GM21447 (cell line): ENCODE measurements around the gene DIP2A.
"Not testable (repeated sequence)": the region's sequence is repeated elsewhere in the genome, so short reads cannot be mapped to it uniquely, and the experiment has no call there.

Source experiments
- ATAC-seq: cut with Tn5 transposase; IDR thresholded peaks from one replicate; pipeline ENCODE4 v1.9.1; 2021; ENCODE audit not compliant: unreplicated experiment

DIP2A gene

DNA sequence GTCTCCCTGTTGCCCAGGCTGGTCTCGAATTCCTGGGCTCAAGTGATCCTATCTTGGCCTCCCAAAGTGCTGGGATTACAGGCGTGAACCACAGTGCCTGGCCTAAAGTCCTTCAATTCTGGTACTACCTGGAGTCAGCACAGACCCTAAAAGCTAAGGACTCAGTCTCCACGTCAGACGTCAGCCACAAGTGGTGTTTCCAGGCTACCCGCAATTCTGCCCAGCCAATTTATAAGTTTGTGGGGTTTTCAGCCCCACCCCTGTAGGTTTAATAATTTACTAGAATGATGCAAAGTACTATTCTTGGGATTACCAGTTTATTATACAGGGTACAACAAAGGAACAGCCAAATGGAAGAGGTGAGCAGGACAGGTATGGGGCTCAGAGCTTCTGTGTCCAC is 10.6 kb upstream of the DIP2A start:
- no peak for ATAC-seq

DNA sequence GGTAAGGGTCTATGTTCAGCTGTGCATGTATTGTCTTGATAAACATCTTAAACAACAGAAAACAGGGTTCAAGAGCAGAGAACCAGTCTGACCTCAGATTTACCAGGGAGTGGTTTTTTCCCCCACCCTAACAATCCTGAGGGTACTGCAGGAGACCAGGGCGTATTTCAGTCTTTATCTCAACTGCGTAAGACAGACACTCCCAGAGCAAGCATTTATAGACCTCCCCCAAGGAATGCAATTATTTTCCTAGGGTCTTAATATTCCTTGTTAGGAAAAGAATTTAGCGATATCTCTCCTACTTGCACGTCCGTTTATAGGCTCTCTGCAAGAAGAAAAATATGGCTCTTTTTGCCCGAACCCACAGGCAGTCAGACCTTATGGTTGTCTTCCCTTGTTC is 9.8 kb upstream of the DIP2A start:
- not testable (repeated sequence) for ATAC-seq

DNA sequence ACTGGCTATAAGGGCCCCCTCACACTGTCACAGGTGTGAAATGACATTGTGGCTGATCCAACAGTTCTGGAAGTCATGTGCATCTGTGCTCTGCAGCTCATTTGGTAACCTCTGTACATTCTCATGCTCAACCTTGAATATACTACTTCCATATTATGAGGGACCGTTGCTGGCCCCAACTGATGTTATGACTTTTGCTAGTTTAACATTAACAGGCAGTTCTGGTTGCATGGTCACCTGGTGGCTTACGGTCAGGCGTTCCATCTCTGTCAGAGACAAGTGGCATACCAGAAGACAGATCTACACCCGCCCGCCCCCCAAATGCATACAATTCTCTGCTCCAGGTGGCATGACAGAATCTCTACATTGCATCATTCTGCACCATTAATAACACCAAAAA is 6.0 kb upstream of the DIP2A start:
- no peak for ATAC-seq

DNA sequence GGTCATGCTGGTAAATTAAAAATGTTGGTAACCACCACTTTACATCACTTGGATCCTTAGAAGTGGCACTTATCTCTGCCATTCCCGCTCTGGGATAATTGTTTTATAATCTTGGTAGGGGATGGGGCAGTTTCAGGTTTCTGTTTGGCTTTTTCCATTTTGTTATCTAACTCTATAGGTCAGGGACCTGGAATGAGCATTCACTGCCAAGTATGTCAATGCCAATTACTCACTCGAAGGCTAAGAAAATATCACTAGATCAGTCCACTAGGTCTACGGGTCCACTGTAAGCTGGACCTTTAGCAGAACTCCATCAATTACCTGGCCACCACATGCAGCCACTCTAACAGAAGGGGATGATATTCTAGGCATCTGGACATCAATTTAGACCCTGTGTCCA is 4.5 kb upstream of the DIP2A start:
- no peak for ATAC-seq

DNA sequence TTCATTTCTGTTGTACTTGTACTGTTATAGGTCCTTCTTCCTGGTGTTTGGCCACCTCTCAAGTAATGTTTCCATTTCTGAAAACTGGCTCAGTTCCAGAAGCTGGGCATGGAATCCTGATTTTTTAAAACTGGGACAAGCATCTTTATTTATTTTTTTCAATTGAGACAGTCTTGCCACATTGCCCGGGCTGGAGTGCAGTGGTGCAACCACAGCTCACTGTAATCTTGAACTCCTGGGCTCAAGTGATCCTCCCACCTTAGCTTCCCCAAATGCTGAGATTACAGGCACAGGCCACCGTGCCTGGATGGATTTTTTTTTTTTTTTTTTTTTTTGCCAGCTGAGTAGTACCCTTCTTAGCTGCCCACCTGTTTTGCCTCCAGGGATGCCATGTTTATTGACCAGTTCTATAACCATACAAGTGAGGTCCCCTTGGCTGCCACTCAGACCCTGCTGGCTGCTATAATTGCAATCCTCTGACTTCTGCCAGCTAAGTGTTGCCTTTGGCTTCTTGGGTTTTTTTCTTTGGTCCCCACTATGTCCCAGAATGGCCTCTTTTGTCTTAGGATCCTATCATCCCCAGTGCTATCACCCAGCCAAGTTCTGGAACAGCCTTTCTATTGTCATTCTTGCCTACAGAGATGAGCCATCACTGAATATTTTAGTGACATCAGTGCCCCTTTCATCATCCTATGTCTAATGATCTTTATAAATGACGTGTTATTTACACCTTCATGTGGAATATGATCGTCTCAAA is 3.9 kb upstream of the DIP2A start:
- ATAC-seq, result no peak

DNA sequence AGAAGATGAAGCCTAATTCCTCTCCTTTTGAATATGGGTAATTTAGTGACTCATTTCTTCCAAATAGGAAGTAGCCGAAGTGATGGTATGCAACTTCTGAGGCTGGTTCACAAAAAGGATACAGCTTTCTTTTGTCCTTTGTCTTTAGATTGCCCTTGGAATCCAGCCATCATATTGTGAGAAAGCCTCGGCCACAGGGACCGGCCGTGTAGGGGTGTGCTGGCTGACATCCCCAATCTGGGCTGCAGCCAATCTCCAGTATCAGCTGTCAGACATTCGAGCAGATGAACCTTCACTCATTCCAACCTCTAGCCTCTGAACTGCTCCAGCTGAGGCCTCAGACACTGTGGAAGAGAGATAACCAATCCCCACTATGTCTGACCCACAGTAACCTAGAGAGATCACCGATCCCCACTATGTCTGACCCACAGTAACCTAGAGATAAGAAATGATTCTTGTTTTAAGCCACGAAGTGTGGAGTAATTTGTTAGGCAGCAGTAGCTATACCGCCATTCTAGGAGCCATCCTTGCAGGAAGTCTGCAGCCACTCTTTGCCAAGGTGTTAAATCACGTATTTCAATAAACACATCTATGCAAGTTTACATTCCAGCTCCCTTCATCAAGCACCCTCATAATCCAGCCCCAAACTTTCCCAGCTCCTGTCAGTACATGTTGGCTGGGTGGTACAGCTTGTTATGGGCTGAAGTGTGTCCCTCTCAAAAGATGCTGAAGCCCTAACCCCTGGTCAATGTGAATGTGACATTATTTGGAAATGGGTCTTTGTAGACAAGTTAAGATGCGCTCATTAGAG is 2.9 kb upstream of the DIP2A start:
- no peak for ATAC-seq

DNA sequence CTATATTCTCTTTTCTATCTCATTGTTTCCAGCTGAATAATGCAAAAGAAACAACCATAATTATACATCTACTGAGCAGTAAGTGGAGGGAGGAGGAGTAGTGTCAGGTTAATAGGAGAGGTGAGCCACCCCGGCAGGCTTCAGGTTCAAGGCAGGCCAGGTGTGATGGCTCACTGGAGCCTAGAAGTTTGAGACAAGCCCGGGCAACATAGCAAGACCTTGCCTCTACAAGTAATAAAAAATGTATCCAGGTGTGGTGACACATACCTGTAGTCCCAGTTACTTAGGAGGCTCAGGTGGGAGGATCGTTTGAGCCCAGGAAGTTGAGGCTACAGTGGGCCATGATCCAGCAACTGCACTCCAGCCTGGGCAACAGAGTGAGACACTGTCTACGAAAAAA is 1.9 kb upstream of the DIP2A start:
- ATAC-seq, result no peak

DNA sequence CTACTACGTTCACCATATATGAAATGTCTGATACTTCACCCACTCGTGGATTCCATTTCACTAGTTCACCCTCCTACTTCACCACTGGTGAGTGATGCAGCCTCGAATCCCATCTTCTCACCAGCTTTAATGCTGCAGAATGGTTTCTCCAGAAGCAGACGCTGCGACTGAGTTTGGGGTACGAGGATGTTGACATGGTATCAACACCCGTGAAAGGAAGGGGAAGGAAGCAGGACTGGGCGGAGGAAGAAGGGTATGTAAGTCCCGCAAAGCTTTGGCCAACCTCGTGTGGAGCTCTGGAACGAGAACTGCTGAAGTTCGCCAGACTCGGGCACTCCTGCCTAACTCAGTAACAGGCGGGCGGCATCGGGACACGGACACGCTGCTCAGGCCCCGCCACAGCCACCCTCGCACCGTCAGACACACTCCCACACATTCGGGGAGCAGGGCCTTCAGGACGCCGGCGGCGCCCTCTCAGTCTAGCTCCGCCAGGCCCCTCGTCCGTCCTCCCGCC is 833 bp upstream of the DIP2A start:
- ATAC-seq, result peak; percentile 26

DNA sequence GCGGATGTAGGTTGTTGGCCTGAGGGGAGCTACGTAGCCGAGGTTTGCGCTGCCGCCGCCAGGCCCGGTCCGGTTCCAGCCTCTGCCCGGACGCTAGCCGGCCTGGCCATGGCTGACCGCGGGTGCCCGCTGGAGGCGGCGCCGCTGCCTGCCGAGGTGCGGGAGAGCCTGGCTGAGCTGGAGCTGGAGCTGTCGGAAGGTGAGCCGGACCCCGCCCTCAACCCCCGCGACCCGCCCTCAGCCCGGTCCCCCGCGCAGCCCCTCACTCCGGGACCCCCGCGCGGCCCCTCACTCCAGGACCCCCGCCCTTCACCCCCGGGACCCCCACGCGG is 299 bp downstream of the DIP2A start:
- ATAC-seq, result no peak

DNA sequence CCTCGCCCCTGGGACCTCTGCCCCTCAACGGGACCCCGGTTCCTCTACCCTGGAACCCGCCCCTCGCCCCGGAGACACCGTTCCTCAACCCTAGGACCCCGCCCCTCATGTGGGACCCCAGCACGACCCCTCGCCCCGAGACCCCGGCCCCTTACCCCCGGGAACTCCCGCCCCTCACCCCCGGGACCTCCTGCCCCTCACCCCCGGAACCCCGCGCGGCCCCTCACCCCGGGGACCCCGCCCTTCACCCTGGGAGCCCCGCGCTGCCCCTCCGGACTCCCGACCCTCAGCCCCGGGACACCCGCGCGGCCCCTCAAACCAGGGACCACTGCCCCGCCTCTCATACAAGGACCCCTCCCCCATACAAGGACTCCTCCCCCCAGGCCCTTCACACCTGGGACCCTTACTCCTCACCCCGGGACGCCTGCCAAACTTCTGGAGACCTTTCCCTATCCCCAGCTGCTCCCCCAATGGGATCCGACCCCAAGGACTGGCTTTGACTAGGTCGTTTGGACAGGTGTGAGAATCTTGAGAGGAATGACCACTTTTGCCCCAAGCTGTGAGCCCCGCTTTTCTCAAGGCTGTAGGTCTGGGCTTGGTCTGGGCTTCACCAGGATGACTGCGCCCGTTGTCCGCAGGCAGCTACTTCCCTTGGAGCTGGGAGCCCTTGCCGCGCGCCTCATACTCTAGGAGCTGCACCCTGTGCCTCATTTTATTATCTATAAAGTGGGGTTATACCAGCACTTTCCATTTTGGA is 843 bp downstream of the DIP2A start:
- no peak for ATAC-seq

DNA sequence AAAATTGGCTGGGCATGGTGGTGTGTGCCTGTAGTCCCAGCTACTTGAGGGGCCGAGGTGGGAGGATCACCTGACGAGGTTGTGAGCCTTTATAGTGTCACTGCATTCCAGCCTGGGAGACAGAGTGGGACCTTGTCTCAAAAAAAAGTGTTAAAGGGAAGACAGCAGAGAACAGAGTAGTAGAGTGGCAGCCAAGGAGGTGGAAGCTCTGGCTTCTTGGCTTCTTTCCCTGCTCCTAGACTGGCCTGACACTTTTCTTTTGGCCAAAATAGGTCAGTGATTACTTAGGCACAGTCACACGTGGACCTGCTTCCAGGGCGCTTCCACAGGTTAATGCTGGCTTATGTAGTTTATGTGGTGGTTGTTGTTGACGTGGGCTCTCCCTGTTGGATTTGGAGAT is 3.2 kb downstream of the DIP2A start:
- ATAC-seq, result no peak

DNA sequence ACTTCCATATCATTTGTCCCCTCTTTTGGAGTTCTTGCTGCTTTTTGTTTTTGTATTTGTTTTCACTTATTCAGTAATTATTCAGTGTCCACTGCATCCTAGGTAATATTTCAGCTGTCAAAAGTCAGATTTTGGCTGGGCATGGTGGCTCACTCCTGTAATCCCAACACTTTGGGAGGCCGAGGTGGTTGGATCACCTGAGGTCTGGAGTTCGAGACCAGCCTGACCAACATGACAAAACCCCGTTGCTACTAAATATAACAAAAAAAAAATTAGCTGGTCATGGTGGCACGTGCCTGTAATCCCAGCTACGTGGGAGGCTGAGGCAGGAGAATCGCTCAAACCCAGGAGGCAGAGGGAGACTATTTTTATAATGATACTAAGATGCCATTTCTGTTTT is 6.5 kb downstream of the DIP2A start:
- ATAC-seq, result not testable (repeated sequence)

DNA sequence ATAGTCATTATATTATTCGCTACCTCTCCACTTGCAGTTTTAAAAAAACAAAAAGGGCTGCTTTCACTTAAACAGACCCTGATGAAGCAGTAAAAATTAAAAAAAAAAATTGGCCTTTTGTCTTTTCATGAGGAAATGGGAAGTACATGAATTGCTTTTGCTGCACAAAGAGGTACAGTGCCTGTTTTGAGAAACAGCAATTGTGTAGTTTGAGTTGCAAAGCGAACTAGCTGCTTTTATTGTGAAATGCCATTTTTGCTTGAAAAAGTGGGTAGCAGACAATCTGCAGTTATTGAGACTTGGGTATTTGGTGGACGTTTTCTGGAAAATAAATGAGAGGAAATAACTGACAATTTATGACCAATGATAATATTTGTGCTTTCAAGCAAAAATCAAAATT is 7.0 kb downstream of the DIP2A start:
- ATAC-seq, result no peak

DNA sequence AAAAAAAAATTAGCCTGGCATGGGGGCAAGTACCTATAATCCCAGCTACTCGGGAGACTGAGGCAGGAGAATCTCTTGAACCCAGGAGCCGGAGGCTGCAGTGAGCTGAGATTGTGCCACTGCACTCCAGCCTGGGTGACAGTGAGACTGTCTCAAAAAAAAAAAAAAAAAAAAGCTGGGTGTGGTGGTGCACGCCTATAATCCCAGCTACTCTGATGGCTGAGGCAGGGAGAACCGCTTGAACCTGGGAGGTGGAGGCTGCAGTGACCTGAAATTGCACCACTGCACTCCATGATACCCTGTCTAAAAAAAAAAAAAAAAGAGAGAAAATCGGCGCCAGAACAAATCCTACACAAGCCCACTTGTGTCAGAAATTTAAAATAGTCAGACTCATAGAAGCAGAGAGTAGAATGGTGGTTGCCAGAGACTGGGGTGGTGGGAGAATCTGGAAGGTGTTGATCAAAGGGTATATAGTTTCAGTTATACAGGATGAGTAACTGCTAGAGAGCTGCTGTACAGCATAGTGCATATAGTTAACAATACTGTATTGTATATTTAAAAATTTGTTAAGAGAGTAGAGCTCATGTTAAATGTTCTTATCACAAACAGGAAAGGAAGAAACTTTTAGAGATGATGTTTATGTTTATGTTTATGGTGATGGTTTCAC is 9.6 kb downstream of the DIP2A start:
- ATAC-seq, result no peak

DNA sequence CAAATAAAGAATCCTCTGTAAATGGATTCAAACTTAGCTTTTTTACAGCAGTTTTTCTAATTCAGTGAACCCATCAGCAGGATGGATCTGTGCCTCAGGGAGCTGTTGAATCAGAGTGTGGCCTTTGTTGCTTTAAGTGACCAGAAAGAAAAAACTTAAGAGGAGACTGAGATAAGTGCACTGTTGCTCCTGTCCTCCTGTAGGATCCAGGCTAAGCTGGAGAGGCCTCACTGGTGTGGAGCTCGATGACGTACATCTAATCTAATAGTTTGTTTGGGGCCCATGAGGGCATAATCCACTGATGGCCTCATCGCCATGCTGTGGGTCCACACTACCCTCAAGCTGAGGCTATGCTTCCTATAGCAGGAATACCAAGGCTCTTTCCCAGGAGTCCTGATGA is 10.6 kb downstream of the DIP2A start:
- no peak for ATAC-seq

DNA sequence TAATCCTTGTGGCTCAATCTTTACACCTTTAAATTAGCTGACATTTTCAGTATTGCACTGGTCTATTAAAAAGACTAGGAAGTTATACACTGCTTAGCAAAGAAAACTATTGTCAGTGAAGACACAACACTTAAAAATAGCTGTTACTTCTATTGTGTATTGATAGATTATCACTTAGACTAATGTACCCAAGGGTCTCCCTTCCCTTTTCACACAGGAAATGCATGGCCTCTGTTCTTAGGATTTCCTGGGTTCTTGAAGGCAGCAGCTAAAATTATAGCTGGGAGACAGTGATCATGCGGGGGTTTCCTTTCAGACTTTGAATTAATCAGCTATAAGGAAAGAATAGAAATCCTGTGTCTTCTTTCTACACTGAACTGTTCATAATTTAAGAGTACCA is 12.8 kb downstream of the DIP2A start:
- ATAC-seq, result no peak

DNA sequence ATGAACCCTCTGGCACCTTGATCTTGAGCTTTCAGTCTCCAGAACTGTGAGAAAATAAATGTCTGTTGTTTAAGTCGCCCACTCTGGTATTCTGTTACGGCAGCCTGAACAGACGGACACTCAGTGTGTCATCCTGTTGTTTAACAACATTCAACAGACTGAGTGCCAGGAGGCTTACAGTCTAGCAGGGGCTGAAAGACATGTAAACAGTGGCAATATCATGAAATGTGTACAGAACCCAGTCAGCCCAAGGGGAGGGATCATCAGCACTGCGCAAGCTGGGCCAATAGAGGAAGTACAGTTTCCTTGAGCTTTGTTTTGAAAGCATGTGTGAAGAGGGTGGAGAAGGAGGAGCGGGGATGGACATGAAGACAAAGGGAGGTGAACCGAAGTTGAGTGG is 13.6 kb downstream of the DIP2A start:
- no peak for ATAC-seq

DNA sequence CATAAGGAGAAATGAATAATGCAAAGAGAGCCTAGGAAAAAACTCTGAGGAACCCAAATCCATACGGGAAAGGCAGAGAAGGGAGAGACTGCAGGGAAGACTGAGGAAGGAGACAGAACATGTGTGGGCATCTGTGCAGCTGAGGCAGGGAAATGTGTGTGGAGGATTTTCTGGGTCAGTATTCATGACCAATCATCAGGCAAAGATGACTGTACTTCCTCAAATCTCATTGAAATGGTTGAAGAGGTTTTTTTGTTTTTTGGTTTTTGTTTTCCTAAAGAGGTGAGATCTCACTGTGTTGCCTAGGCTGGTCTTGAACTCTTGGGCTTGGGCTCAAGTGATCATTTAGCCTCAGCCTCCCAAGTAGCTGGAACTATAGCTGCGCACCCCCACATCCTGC is 15.7 kb downstream of the DIP2A start:
- no peak for ATAC-seq

DNA sequence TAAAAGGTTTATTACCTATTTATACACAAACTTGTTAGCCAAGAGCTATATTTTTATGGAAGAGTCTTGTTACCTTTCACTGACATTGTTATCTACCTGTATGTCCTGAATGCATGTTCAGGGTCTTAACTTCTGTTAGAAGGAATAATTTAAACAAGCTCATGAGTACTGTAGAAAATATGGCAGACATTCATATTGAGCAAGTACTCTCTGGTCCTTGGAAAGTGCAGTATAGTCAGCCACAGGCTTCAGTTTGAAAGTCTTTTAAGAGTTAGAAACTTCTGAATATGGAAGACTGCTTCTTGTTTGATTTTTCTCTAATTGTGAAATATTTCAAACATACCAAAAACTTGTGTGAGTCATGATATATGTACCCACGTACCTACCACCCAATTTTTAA is 16.6 kb downstream of the DIP2A start:
- ATAC-seq, result no peak

DNA sequence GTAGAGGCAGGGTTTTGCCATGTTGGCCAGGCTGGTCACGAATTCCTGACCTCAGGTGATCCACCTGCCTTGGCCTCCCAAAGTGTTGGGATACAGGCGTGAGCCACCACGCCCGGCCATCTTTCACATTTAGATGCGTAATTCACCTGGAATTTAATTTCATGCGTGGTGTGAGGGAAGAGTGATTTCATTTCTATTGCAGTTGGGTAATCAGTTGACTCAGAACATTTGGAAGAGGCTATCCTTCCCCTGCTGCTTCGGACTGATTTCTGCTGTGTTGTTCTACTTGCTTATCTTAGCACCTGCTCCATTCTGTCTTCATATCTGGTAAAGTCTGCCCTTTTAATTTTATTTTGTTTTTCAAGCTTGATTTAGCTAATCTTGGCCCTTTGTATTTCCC is 19.1 kb downstream of the DIP2A start:
- ATAC-seq, result no peak

DNA sequence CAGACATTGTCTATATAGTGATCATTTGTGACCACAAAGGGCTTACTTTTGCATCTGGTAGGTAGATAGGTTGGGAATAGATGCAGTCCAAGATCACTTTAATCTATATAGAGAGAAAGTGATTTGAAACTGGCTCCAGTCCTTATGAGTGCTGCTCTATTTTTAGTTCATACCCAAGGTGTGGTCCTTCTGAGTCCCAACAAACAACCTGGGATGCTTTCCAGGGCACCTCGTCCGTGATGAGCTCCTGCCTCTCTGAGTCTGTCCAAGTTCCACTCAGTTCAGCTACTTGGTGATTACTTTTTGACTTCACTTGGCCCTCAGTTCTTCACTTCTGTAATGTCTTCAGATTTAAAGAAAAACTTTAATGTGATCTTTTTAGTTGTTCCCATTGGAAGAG is 20.2 kb downstream of the DIP2A start:
- no peak for ATAC-seq
